ENCODE results near the gene MCRIP2. TPM values are rescaled to one million over a fixed set of nuclear protein-coding genes. Genes with fewer than 3 reads are reported as not detected.

Gene MCRIP2
- total and polyA plus RNA-seq, 12 donors, result 7.1 to 253 (median 150) TPM

GRCh38 chr16:630815-631405, 10.7 kb upstream of the MCRIP2 start, which contains the start of gene WFIKKN1:
TSS of gene WFIKKN1 (plus strand) at chr16:630985. CDS start at chr16:631254, 269 bp downstream.
- Histone ChIP-seq H3K27ac (peak within 1 kb of the TSS in 1 of 5 donors; percentile 41), H3K4me1 (replicated peaks in 1 of 2) (peaks cover 14 to 28% of the 10 kb centered on the region in 2 donors), H3K36me3 (replicated peaks in 1 of 2) (peaks cover 0 to 14% of the 10 kb centered on the region in 2 donors), H3K27me3 (no peaks in the 10 kb centered on the region), H3K9me3 (replicated peaks in 1 of 3) (no peaks in the 10 kb centered on the region), H3K4me3 (no peak within 1 kb of the TSS)
- DNase-seq, result peak; percentile 62 to 71 (median 68)
- WGBS, 4 donors, result 2 to 4% (median 3%) methylated on average over 8 to 23 of the region's 23 CpGs; no CpG with 5 or more reads in 1 of the 4 donors
- intact Hi-C loops (cut with DNase I), result no loop called here
- TF ChIP-seq CTCF (IDR thresholded peaks at IDR 0.05) (no peak), POLR2A (IDR thresholded peaks at IDR 0.05) (no peak)

GRCh38 chr16:631808-632358, 9.7 kb upstream of the MCRIP2 start:
- intact Hi-C loops (cut with DNase I), result no loop called here
- peaks cover 10 to 28% of the 10 kb centered on the region in 2 donors for H3K4me1 ChIP-seq (replicated peaks in 1 of 2)
- TF ChIP-seq CTCF (IDR thresholded peaks at IDR 0.05), result no peak
- TF ChIP-seq POLR2A (IDR thresholded peaks at IDR 0.05), result no peak

GRCh38 chr16:632486-633335, 8.9 kb upstream of the MCRIP2 start:
- peak in 4 of 7 donors; percentile 10 to 53 (median 29) for DNase-seq
- H3K4me3 ChIP-seq, result no peak overlapping the region
- H3K4me1 ChIP-seq (replicated peaks in 1 of 2), result peaks cover 12 to 34% of the 10 kb centered on the region in 2 donors
- H3K27ac ChIP-seq, result no peak overlapping the region
- H3K9me3 ChIP-seq (replicated peaks in 1 of 3), result no peaks in the 10 kb centered on the region
- 94 to 97% (median 94%) methylated on average over 38 to 67 of the region's 67 CpGs for WGBS, 4 donors
- intact Hi-C loops (cut with DNase I), result no loop called here
- TF ChIP-seq CTCF (IDR thresholded peaks at IDR 0.05) (no peak), POLR2A (IDR thresholded peaks at IDR 0.05) (no peak)
- peaks cover 0 to 6% of the 10 kb centered on the region in 2 donors for H3K36me3 ChIP-seq (replicated peaks in 1 of 2)
- no peaks in the 10 kb centered on the region for H3K27me3 ChIP-seq

More at GRCh38 chr16:631808-632358, 9.7 kb upstream of the MCRIP2 start:
- no peak for DNase-seq
- H3K27ac ChIP-seq, result no peak overlapping the region
- peaks cover 0 to 11% of the 10 kb centered on the region in 2 donors for H3K36me3 ChIP-seq (replicated peaks in 1 of 2)
- no peak overlapping the region for H3K4me3 ChIP-seq
- no peaks in the 10 kb centered on the region for H3K9me3 ChIP-seq (replicated peaks in 1 of 3)
- H3K27me3 ChIP-seq, result no peaks in the 10 kb centered on the region
- WGBS, 4 donors, result 55 to 66% (median 62%) methylated on average over 8 to 9 of the region's 9 CpGs

Measured in adrenal gland (tissue), 12 donors.